ENCODE measurements around the gene ATP5PD. TPM values are rescaled to one million over a fixed set of nuclear protein-coding genes. Genes with fewer than 3 reads are reported as not detected.

Gene ATP5PD
- total RNA-seq, 1 experiment from 2014 or later: 362 TPM

DNA sequence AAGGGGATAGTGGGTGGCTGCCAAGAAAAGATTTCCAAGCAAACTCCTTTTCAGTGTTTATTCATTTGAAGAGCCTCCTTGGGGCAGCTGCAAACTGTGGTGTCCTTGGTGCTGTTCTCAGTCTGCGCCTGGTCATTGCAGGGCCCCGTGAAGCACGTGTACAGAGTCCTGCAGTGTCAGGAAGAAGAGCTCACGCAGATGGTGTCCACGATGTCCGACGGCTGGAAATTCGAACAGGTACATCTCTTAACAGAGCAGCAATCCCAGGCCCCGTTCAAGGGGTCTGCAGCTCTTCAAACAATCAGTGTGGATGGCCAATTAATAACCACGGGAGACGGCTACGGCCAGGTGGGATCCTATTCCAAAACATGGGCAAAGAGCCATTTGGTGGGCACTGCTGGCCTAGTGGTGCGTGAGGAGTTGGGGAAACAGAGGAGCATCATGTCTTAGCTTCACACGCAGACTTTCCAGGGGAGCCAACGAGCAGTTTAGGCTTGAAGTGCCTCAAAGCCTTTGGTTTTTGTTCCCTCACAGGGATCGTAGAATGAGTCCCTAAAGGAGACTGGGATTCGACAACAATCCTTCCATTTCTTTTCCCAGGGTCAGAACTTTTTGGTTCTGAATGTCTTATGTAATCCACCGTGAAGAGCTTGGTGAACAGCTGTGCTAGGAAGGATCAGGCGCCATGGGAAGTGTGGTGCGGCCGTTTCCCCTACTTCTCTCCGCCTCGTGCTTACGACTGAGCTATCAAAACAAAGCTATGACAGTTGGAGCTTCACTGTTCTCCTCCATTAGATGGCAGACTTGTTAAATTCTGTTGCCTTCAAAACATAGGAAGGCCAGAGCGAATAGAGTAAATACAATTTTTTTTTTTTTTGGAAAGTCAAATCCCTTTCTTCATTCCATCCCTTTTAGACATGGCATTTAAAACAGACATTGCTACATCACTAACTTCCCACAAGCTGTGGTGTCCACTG is 12.9 kb upstream of the ATP5PD start:
- H3K27me3 Mint-ChIP-seq (ENCODE audit: insufficient read depth, unreplicated experiment): no peaks in the 10 kb centered on the region
- no peaks in the 10 kb centered on the region for H3K4me1 Mint-ChIP-seq (ENCODE audit: insufficient read depth, unreplicated experiment)
- H3K27ac Mint-ChIP-seq (ENCODE audit: low read depth, unreplicated experiment): no peak overlapping the region
- H3K9me3 Mint-ChIP-seq (ENCODE audit: unreplicated experiment): no peaks in the 10 kb centered on the region
- BruUV-seq (replicated peaks): no TSS peak
- H3K36me3 Mint-ChIP-seq (ENCODE audit: insufficient read depth, unreplicated experiment): peaks cover 60% of the 10 kb centered on the region
- DNase-seq (ENCODE audit: unreplicated experiment): no peak
- CTCF ChIA-PET: interaction anchor here (0.6 to 4.9 kb wide), 17 partner anchors 10 to 142 kb away, joined by 3 to 38 read pairs (median 4); partner anchors contain the start of genes HID1 and NT5C
- POLR2A ChIA-PET: interaction anchor here (0.6 to 1.7 kb wide), 12 partner anchors 9 to 180 kb away, joined by 3 to 7 read pairs (median 4); partner anchors contain the start of genes ATP5PD and KCTD2
- intact Hi-C loops (cut with micrococcal nuclease): no loop called here
- TF ChIP-seq, protein P1, sequence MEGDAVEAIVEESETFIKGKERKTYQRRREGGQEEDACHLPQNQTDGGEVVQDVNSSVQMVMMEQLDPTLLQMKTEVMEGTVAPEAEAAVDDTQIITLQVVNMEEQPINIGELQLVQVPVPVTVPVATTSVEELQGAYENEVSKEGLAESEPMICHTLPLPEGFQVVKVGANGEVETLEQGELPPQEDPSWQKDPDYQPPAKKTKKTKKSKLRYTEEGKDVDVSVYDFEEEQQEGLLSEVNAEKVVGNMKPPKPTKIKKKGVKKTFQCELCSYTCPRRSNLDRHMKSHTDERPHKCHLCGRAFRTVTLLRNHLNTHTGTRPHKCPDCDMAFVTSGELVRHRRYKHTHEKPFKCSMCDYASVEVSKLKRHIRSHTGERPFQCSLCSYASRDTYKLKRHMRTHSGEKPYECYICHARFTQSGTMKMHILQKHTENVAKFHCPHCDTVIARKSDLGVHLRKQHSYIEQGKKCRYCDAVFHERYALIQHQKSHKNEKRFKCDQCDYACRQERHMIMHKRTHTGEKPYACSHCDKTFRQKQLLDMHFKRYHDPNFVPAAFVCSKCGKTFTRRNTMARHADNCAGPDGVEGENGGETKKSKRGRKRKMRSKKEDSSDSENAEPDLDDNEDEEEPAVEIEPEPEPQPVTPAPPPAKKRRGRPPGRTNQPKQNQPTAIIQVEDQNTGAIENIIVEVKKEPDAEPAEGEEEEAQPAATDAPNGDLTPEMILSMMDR (IDR thresholded peaks at IDR 0.05; ENCODE audit: unreplicated experiment): peak; percentile 30
- no peak overlapping the region for H3K4me3 Mint-ChIP-seq (ENCODE audit: unreplicated experiment)

DNA sequence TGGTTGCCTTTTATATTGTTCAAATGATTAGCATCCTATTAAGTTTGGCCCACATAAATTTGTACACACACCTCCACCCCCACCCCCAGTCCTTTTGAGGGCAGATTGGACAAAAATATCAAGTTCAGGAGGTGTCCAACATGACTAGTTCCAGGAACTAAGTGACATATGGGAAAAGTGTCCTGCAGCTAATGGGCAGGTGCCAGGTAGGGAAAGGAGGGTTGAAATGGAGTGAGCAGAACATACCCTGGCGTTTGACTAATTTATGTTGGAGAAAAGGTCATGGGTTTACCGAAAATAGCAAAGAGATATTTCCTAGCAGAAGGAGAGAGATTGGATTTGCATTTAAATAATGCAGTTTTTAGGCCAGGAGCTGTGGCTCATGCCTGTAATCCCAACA is 5.2 kb upstream of the ATP5PD start:
- intact Hi-C loops (cut with micrococcal nuclease): no loop called here
- no TSS peak for BruUV-seq (replicated peaks)
- Mint-ChIP-seq H3K4me3 (ENCODE audit: unreplicated experiment) (no peak overlapping the region), H3K36me3 (ENCODE audit: insufficient read depth, unreplicated experiment) (peaks cover 71% of the 10 kb centered on the region), H3K27me3 (ENCODE audit: insufficient read depth, unreplicated experiment) (no peaks in the 10 kb centered on the region), H3K9me3 (ENCODE audit: unreplicated experiment) (no peaks in the 10 kb centered on the region), H3K27ac (ENCODE audit: low read depth, unreplicated experiment) (no peak overlapping the region), H3K4me1 (ENCODE audit: insufficient read depth, unreplicated experiment) (peaks cover 13% of the 10 kb centered on the region)
- TF ChIP-seq, protein P1 (IDR thresholded peaks at IDR 0.05; ENCODE audit: unreplicated experiment): no peak
- ChIA-PET CTCF (interaction anchor here (0.6 to 0.7 kb wide), 2 partner anchors 9 to 18 kb away, joined by 3 read pairs; no protein-coding TSS in a partner anchor), POLR2A (interaction anchor here (1.4 kb wide), 1 partner anchor 9 kb away, joined by 5 read pairs; no protein-coding TSS in a partner anchor)
- no peak for DNase-seq (ENCODE audit: unreplicated experiment)

DNA sequence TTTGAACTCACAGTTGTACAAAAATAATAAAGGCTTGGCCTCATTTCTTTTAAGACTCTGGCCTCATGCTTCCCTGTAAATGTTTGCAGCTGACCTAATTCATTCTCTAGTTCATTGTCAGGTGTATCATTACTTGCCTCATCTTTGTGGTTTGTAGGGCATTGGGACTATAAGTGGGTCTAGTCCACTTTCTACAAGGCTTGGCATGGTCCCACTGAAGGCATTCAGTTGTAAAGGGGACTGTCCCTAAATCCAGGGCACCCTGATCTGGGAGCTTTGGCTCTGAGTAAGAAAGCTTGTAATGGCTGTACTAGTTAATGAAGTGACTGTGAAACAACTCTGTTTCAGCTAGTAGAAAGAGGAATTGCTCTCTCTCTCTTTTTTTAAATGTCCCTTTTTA is 2.9 kb upstream of the ATP5PD start:
- no peaks in the 10 kb centered on the region for H3K9me3 Mint-ChIP-seq (ENCODE audit: unreplicated experiment)
- TF ChIP-seq, protein P1 (IDR thresholded peaks at IDR 0.05; ENCODE audit: unreplicated experiment): no peak
- peaks cover 59% of the 10 kb centered on the region for H3K36me3 Mint-ChIP-seq (ENCODE audit: insufficient read depth, unreplicated experiment)
- no peak for DNase-seq (ENCODE audit: unreplicated experiment)
- CTCF ChIA-PET: interaction anchor here (0.6 to 2.6 kb wide), 6 partner anchors 11 to 111 kb away, joined by 3 to 20 read pairs (median 6); no protein-coding TSS in a partner anchor
- H3K4me3 Mint-ChIP-seq (ENCODE audit: unreplicated experiment): no peak overlapping the region
- no peak overlapping the region for H3K27ac Mint-ChIP-seq (ENCODE audit: low read depth, unreplicated experiment)
- H3K4me1 Mint-ChIP-seq (ENCODE audit: insufficient read depth, unreplicated experiment): peaks cover 13% of the 10 kb centered on the region
- POLR2A ChIA-PET: interaction anchor here (0.7 to 4.9 kb wide), 11 partner anchors 10 to 168 kb away, joined by 3 to 34 read pairs (median 4); partner anchors contain the start of genes ARMC7 and MRPL58
- intact Hi-C loops (cut with micrococcal nuclease): no loop called here
- no peaks in the 10 kb centered on the region for H3K27me3 Mint-ChIP-seq (ENCODE audit: insufficient read depth, unreplicated experiment)
- no TSS peak for BruUV-seq (replicated peaks)

DNA sequence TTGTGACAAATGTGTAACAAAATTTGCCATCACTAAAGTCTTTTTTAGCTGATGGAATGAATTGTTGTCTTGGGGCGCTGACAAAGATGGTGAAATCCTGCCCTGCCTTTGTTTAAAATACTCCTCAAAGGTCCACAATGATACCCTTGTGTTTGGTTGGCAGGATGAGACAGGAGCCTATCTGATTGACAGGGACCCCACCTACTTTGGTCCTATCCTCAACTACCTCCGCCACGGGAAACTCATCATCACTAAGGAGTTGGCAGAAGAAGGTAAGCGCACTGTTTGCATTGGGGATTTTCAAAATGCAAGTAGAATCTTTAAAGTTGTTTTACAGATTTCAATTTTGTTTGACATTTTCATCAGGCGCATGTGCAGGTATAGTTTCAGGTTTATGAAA is 2.3 kb upstream of the ATP5PD start:
- peaks cover 55% of the 10 kb centered on the region for H3K36me3 Mint-ChIP-seq (ENCODE audit: insufficient read depth, unreplicated experiment)
- ChIA-PET CTCF (interaction anchor here (0.7 to 2.6 kb wide), 8 partner anchors 12 to 152 kb away, joined by 3 to 20 read pairs (median 4); no protein-coding TSS in a partner anchor), POLR2A (interaction anchor here (0.7 to 4.9 kb wide), 27 partner anchors 8 to 357 kb away, joined by 3 to 63 read pairs (median 5); partner anchors contain the start of genes ARMC7, CDR2L, FDXR and GRB2)
- no peaks in the 10 kb centered on the region for H3K9me3 Mint-ChIP-seq (ENCODE audit: unreplicated experiment)
- H3K27ac Mint-ChIP-seq (ENCODE audit: low read depth, unreplicated experiment): no peak overlapping the region
- H3K4me1 Mint-ChIP-seq (ENCODE audit: insufficient read depth, unreplicated experiment): peaks cover 13% of the 10 kb centered on the region
- intact Hi-C loops (cut with micrococcal nuclease): no loop called here
- no peaks in the 10 kb centered on the region for H3K27me3 Mint-ChIP-seq (ENCODE audit: insufficient read depth, unreplicated experiment)
- no TSS peak for BruUV-seq (replicated peaks)
- peak overlapping the region; percentile 98 for H3K4me3 Mint-ChIP-seq (ENCODE audit: unreplicated experiment)
- TF ChIP-seq, protein P1 (IDR thresholded peaks at IDR 0.05; ENCODE audit: unreplicated experiment): no peak
- no peak for DNase-seq (ENCODE audit: unreplicated experiment)

All from MCF 10A (cell line).